GM19372 (cell line): Measurements from ENCODE around the gene AMACR.
"Not testable (repeated sequence)": the region's sequence is repeated elsewhere in the genome, so short reads cannot be mapped to it uniquely, and the experiment has no call there.

Source experiments
- ATAC-seq: cut with Tn5 transposase; IDR thresholded peaks from one replicate; pipeline ENCODE4 v1.9.1; 2021; ENCODE audit warnings: mild to moderate bottlenecking, low read depth, moderate library complexity; ENCODE audit not compliant: unreplicated experiment

AMACR gene

DNA sequence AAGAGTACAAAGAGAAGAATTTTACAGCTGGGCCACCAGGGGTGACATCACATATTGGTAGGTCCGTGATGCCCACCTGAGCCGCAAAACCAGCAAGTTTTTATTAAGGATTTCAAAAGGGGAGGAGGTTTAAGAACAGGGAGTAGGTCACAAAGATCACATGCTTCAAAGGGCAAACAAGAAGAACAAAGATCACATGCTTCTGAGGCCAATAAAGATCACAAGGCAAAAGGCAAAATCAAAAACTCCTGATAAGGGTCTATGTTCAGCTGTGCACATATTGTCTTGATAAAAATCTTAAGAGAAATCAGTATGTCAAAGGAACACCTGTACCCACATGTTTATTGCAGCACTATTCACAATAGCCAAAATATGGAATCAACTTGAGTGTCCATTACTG lies 2.3 kb upstream of the AMACR start:
- not testable (repeated sequence) for ATAC-seq

DNA sequence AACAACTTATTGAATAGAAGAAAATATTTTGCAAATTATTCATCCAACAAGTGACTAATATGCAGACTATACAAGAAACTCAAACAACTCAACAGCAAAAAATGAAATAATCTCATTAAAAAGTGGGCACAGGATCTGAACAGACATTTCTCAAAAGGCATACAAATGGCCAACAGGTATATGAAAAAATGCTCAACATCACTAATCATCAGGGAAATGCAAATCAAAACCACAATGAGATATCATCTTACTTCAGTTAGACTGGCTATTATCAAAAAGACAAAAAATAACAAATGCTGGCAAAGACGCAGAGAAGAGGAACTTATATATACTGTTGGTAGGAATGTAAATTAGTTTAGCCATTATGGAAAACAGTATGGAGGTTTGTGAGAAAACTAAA lies 1.8 kb upstream of the AMACR start:
- ATAC-seq = no peak

DNA sequence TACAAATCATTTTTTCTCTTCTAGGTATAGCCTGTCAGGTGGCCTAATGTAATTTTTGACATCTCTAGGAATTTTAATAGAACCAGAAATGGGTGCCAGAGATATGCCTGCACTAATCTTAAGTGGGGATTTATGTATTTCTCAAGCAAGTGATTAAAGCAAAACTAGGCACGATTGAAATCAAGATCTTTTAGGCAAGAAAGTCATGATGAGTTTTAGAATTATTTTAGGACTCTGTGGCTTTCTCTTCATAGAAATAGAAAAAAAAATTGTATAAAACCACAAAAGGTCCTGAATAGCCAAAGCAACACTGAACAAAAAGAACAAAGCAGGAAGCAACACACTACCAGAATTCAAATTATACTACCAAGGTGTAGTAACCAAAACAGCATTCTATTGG lies 952 bp upstream of the AMACR start:
- no peak for ATAC-seq

DNA sequence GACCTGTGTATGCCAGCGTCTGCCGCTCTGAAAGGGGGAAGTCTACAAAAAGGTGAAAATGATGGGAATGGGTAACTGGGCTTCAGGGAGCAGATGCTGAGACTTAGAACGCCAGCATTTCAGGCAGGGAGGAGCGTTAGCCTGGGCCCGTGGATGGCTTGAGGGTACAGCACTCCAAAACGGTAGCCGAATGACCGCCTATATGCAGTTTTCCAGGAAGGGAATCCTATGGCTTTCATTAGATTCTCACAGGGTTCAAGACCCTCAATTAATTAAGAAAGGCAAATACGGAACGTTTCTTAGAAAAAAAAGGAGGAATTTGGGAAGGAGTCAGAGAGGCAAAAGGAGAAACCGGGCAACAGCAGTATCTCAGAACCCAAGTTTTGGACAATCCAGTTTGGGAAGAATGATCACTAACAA lies 639 bp downstream of the AMACR start:
- no peak for ATAC-seq

DNA sequence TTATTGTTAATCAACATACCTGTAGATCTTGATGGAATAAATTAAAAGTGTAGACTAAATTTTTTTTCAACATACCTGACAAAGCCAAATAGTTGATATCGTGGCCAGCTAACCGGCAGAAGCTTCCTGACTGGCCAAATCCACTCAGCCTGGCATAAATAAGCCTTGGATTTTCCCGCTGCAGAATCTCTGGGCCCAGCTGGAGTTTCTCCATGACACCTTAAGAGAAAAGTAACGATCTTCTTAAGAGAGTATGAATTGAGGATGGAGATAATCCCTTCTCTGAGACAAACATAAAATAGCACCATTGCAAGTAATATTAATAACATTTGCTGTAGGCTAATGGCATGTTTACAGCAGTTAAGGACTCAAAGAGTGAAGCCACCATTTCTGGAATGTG lies 2.2 kb downstream of the AMACR start:
- no peak for ATAC-seq

DNA sequence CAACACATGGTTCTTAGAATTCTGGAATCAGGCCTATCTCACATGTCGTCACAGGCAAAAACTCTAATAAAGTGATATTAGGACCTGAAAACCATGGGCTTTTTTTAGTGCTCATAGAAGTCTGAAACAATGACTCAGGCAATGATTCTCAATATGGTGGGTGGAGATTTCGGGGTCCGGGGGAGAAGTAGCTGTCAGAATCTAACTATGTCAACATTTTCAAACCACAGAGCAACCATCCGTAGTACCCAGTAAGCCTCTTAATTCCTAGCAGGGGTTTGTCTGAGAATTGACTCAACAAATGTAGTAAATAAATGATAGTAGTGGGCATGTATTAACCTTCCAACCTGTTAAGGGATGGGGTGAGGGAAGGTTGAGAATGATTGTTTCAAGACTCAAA lies 2.6 kb downstream of the AMACR start:
- no peak for ATAC-seq

DNA sequence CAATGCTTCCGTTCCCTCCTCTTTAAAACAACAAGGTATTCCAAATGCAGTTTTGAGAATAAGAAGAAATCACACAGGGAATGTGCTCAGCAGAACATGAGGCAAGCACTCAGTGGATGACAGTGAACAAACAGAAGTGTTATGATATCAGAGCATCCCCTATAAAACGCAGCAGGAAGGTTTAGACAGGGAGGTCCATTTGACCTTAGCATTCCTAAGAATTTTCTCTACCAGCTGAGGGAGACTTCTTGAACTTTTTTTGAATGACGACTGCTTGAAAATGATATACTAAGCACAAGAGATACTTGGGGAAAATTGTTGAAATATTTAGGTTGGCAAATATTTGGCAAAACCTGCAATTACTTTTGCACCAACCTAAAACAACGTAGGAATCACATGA lies 3.9 kb downstream of the AMACR start:
- no peak for ATAC-seq

DNA sequence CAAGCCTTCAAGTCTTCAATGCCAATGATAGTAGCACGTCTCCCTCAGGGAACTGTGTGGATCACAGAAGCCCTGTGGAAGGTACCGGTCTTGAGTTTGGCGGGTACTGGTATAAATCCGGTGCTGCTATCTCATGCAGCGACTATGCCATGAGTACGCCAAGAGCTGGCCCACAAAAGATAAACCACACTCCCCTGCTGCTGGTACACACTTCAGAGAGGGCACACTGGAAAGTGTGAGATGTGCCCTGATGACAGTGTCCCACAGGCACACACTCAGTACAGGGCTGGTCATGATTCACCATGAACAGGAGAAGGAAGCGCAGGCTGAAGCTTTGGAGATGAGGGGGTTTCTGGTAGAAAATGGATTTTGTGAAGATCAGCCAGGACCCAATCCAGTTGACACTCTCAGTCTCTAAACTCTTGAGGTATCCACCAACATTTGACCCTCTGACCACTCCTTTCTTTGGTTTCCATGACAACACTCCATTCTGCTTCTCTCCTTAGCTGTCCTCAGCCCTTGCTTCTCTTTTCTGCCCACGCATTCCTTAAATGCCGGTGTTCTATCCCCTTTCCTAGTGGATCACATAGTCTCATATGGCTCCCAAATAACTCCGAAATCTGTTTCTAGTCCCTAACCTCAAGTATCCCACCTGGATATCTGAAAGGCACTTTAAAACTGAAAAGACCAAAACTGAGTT lies 5.1 kb downstream of the AMACR start:
- ATAC-seq = no peak

DNA sequence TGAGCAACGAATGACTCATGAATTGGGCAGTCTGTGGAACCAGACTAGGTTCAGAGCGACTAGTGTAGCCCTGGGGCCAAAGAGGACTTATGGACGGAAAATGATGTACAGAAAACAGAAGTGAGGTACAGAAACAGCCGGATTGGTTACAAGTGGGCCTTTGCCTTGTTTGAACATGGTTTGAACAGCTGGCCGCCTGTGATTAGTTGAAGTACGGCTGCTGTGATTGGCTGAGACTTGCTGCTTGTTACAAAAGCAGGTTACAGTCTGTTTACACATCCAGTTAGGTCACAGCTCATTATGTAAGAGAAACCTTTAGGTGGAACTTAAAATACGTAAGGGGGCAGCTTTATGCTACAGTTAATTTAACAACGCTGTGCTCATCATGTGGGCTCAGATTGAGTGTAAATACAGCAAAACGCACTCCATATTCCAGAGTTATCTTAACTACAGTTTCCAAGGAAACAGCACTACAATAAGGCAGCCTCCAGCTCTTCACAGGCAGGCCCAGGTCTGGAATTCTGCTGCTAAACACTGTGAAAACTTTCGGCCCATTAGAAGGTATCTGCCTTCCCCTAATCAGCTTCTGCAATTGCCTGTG lies 6.5 kb downstream of the AMACR start:
- no peak for ATAC-seq

DNA sequence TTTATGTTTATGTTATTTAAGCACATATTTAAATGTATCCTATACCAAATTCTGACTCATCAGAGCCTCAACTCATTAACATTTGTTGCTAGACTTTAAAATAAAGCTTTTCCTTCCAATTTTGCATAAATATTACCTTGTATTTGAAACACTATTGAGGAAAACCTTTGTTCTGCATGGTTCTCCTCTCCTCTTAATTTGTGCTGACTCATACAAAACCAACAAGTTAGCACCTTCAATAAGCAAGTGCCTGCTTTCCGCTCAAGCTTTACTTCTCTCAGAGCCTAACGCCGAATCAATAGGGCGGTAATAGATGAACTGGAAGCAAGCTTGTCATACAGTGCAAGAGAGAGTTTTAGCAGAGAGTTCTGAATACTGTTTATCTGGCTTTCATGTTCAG lies 7.9 kb downstream of the AMACR start:
- ATAC-seq = no peak

DNA sequence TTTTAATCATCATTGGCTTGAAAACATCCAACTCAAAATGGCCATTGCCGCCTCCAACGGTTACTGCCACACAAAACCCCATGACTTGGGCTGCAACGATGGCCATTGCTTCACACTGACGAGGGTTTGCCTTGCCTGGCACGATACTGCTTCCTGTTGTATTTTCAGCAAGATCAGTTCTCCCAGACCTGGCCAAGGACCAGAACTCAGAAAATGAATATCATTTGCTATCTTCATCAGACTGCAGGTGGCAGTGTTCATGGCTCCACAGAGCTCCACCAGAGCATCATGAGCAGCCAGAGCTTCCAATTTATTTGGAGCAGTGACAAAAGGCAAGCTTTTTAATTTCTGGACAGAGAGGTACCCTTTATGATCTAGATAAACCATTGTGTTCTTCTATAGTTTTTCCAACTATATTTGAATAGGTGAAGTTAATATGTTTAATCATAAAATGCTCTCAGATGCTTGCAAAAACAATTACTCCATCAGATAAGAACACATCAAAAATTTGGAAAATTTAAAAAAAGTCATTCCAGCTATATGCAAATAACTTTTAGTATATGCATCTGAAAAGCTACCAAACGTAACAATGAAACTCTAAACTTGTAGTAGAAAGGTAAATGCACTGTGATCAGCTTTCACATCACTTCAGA lies 10.4 kb downstream of the AMACR start:
- peak; percentile 79 for ATAC-seq

DNA sequence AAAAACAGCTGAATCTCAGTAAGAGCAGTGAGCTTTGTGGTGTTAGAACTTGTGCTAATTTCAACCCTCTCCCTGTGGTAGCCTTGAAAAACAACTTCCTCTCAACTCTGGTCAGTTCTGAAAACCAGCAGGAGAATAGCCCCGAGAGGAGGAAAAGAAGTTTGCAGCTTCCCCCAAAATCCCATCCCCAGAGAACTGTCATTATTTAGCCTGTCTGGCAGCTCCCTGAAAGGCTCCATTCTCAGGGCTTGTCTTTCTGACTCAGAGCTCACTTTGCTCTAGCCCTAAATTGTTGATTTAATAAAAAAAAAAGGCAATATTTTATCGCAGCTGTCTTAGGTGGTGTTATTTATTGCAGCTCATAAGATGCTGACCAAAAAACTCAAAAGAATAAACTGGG lies 12.0 kb downstream of the AMACR start:
- ATAC-seq = no peak

DNA sequence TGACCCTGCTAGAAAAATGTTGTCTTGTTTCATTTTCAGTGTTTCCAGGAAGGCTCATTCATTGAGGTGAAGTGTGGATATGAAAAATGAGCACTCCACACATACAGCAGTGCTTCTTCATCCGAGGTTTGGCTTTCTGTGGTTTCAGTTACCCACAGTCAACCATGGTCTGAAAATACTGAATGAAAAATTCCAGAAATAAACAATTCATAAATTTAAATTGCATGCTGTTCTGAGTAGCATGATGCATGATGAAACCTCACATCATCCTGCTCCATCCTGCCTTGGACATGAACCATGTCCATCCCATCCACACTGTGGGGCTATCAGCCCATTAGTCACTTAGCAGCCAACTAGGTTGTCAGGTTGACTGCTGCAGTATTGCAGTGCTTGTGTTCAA lies 13.0 kb downstream of the AMACR start:
- ATAC-seq = no peak

DNA sequence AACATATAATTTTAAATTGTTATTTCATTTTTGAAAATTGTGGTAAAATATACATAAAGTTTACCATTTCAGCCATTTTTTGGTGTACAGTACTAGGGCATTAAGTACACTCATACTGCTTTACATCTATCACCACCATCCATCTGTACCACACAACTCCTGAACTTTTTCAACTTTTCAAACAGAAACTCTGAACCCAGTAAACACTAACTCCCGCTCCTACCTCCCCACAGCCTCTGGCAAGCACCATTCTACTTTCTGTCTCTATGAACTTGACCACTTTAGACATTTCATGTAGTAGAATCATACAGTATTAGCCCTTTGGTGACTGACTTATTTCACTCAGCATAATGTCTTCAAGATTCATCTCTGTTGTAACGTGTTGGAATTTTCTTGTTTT lies 15.0 kb downstream of the AMACR start:
- ATAC-seq = no peak

DNA sequence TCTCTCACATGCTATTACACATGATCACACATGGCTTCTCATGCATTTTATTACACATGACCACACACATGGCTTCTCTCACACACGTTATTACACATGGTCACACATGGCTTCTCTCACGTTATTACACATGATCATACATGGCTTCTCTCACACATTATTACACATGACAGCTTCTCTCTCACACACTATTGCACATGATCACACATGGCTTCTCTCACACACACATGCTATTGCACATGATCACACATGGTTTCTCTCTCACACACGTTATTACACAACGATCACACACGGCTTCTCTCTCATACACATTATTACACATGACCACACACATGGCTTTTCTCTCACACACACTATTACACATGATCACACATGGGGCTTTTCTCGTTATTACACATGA lies 22.4 kb downstream of the AMACR start:
- ATAC-seq = no peak

DNA sequence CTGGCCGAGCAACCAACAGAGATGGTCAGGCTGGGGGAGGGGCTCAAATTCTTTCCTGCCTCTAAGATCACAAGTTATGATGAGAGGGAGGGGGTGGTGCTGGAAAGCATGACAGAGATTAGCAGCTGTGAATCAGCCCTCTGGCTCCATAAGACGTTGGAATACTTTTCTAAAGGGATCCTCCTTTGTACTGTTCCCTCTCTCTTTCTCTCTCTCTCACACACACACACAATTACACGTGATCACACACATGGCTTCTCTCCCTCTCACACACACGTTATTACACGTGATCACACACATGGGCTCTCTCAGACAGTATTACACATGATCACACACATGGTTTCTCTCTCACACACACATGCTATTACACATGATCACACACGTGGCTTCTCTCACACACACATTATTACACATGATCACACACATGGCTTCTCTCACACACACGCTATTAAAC lies 23.2 kb downstream of the AMACR start, which contains the start of gene SLC45A2:
TSS of gene SLC45A2 (minus strand) at position 23 of the 454 bp plus-strand sequence. CDS start 110 bp downstream, outside the sequence.
- no peak for ATAC-seq

DNA sequence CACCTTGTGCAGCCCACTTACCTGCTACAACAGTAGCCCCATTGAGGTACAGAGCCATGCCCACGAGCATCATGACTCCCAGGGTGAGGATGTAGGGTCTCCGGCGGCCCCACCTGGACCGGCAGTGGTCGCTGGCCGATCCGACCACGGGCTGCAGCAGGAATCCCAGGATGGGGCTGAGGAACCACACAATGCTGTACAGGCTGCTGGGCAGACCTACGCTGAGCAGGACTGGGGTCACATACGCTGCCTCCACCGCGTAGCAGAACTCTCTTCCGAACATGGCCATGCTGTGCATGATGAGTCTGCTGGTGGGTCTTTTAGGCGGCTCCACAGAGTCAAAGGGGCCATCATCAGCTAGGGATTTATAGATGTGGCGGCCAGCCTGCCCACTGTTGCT lies 23.7 kb downstream of the AMACR start:
- no peak for ATAC-seq

DNA sequence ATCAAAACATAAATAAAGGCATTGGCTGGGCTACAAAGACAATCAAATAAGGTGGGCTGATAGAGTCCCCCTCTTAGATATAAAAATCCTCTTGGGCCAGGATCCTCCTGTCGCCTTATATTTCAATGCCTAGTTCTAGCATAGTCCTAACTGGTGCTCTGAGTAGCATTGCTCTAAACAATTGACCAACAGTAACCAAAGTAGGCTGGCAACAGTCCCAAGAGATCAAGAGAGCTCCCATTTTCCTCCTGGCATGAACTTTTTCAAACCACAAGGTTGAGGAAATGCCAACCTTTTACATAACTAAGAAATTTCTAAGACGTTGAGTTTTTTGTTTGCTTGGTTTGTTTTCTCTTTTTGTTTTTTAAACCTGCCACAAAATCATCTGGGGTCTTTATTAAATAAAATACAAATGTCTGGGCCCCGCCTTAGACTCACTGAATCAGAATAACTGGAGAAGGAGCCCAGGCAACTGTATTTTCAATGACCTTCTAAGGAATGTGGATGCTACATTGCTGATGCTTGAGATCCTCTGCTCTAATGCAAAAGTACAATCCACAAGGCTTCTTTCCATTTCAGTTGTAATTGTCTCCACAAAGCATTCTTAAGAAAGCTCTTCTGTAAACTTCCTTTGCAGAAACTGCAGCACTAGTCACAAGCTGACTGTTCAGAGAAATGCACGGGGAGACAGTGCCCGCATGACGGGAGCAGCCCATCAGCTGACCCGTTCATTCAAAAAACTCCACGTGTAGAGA lies 26.3 kb downstream of the AMACR start:
- ATAC-seq = no peak

DNA sequence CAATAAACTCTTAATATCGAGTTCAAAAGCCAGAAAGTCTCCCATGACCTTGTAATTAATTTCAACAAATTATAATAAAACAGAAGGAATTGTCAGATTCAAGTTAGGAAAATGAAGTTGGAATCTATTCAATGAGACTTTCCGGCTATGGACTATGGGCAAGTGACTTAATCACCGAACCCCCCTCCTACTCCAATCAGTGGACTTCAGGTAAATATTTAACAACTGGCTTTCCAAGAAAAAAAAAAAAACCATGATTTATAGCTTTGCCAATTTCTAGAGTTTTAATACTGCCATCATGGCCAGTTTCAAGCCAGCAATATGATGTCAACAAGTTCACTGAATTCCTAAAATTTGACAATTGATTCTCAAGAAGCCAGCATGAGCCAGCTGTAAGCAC lies 27.8 kb downstream of the AMACR start:
- no peak for ATAC-seq

DNA sequence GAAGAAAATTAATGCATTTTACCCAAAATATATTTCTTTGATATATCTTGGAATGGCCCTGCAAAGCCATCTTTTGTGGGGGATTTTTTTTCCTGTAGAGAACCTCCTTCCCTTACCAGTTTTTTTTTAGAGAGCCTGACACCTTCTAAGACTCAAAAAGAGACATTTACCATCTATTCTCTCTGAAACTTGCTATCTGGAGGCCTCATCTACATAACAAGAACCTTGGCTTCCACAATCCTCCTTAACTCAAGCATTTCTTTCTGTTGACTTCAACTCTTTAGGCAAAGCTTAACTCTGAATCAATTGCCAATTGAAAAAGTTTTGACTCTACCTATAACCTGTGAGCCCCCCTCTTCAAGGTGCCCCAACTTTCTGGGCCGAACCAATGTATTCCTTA lies 29.5 kb downstream of the AMACR start:
- no peak for ATAC-seq

DNA sequence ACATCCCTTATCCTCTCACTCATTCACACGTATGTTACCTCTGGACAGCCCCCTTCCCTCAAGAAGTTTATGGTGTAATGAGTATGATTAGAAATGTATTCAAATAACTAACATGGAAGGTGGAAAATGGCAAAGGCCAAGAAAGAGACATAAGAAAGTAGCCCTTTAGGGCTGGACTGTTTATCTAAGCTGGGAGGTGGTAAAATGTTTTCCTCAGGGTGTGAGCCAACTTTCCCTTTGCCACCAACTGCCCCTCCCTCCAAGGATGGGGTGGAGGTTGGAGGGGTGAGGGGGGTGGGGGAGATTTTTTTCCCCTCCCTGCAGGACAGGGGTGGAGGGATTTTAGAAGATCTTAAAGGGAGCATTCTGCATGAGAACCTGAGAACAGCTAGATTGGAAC lies 31.5 kb downstream of the AMACR start:
- ATAC-seq = no peak
